Sigmoid colon (tissue), 4 donors: ENCODE data around the gene RPL18.

Experiments used
- POLR2A ChIP-seq, 2 donors: fragments of 450-650 bp; IDR thresholded peaks; one replicate each; pipeline ENCODE4 v1.6.1; 2016; ENCODE audit warnings: antibody characterized with exemption in 2 of 2, mild to moderate bottlenecking in 2 of 2, moderate library complexity in 2 of 2
- POLR2AphosphoS5 ChIP-seq, 4 donors: sonication (generic); formaldehyde crosslinking; IDR thresholded peaks; one replicate each; pipeline ENCODE4 v1.6.1; 2017; ENCODE audit warnings: antibody characterized with exemption in 4 of 4
- TF ChIP-seq, protein P1 (sequence below), 4 experiments: fragments of 450-650 bp in 3 of 4; fragments of 200-600 bp in 1 of 4; IDR thresholded peaks; one replicate each; pipeline ENCODE4 v1.5.1; 2016 to 2019; ENCODE audit warnings: antibody characterized with exemption in 4 of 4, mild to moderate bottlenecking in 3 of 4, moderate library complexity in 2 of 4

DNA sequence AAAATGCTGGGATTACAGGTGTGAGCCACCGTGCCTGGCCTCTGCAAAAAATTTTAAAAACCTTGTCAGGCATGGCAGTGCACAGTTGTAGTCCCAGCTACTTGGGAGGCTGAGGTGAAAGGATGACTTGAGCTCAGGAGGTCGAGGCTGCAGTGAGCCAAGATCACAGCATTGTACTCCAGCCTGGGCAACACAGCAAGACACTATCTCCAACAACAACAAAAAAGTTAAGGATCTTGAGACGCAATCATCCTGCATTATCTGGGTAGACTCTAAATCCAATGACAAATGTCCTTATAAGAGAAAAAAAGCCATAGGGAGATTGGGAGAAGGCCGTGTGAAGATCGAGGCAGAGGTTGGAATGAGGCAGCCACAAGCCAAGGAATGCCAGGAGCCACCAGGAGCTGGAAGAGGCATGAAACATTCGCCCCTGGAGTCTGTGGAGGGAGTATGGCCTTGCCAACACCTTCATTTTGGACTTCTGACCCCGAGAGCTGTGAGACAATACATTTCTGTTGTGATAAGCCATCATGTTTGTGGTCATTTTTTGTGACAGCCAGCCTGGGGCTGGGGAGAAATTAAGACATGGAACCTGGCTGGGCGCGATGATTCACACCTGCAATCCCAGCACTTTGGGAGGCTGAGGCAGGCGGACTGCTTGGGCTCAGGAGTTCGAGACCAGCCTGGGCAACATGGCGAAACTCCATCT is 32.1 kb upstream of the RPL18 start:
- TF ChIP-seq POLR2AphosphoS5 (IDR thresholded peaks at IDR 0.05) (no peak), POLR2A (IDR thresholded peaks at IDR 0.05) (no peak)
- TF ChIP-seq, protein P1, sequence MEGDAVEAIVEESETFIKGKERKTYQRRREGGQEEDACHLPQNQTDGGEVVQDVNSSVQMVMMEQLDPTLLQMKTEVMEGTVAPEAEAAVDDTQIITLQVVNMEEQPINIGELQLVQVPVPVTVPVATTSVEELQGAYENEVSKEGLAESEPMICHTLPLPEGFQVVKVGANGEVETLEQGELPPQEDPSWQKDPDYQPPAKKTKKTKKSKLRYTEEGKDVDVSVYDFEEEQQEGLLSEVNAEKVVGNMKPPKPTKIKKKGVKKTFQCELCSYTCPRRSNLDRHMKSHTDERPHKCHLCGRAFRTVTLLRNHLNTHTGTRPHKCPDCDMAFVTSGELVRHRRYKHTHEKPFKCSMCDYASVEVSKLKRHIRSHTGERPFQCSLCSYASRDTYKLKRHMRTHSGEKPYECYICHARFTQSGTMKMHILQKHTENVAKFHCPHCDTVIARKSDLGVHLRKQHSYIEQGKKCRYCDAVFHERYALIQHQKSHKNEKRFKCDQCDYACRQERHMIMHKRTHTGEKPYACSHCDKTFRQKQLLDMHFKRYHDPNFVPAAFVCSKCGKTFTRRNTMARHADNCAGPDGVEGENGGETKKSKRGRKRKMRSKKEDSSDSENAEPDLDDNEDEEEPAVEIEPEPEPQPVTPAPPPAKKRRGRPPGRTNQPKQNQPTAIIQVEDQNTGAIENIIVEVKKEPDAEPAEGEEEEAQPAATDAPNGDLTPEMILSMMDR (IDR thresholded peaks at IDR 0.05) = no peak
